Pancreas (tissue), 10 donors: ENCODE data around the gene IL34. TPM values are rescaled to one million over a fixed set of nuclear protein-coding genes. Genes with fewer than 3 reads are reported as not detected.
"Not testable (repeated sequence)": the region's sequence is repeated elsewhere in the genome, so short reads cannot be mapped to it uniquely, and the experiment has no call there.

Experiments used
- ATAC-seq, 4 donors: fragments of 200-7000 bp; cut with Tn5 transposase; one replicate each; pipeline versions ENCODE4 v1.8.0 to v1.9.1; 2020; ENCODE audit warnings: mild to moderate bottlenecking in 4 of 4, moderate library complexity in 4 of 4
- DNase-seq, 6 donors: peaks; one replicate each; pipeline ENCODE4 v3.0.0-alpha.2; 2020
- FAIRE-seq: peaks from 2 replicates; lab custom pipeline; 2012; peaks lifted over from hg19 to GRCh38; lab: Jason Lieb, UNC
- H3K27ac ChIP-seq, 4 donors: fragments of 200-600 bp; sonication (generic); 1 replicate in 3 of 4; 2 replicates in 1 of 4; pipeline versions ENCODE4 v1.5.0 to v1.8.0; 2020
- H3K27me3 ChIP-seq, 4 donors: fragments of 200-600 bp; one replicate each; pipeline ENCODE4 v1.8.0; 2021
- H3K36me3 ChIP-seq, 3 donors: fragments of 200-600 bp; sonication (generic) in 1 of 3; one replicate each; pipeline versions ENCODE4 v1.5.0 to v1.8.0; 2020 to 2021
- H3K4me1 ChIP-seq, 3 donors: fragments of 200-600 bp; one replicate each; pipeline ENCODE4 v1.8.0; 2021
- H3K4me3 ChIP-seq, 4 donors: fragments of 200-600 bp; sonication (generic) in 2 of 4; one replicate each; pipeline versions ENCODE4 v1.5.0 to v1.8.0; 2020 to 2021
- H3K9me3 ChIP-seq, 4 donors: fragments of 200-600 bp; one replicate each; pipeline ENCODE4 v1.8.0; 2021
- WGBS, 2 donors: extraction: QIAGEN DNeasy Blood & Tissue Kit; methylation state at CpG; one replicate each; pipeline ENCODE4 v1.1.7; 2013; 5-methylcytosine and 5-hydroxymethylcytosine counted together
- intact Hi-C, 3 donors: fragments of 100-400 bp; cut with DNase I; formaldehyde crosslinking; loops; one replicate each; pipeline versions ENCODE4 v1.11.1 to v1.14.2; 2022
- polyA plus RNA-seq, 2 donors: library from polyadenylated mRNA; stranded (reverse); fragments of 200-250 nt; gene quantifications; one replicate each; pipeline ENCODE4 v1.2.3, GENCODE V29; 2013
- total RNA-seq, 6 donors: library from RNA; stranded (reverse); fragmentation: NEBNext Ultra II Directional in 4 of 6; extraction: Animal tissue kit (Norgen Biotek cat#: 25700) in 4 of 6; gene quantifications; one replicate each; pipeline versions ENCODE4 v1.2.1 to v1.2.4, GENCODE V29; 2021 to 2023
- TF ChIP-seq, protein P1 (sequence below), 4 donors: fragments of 200-600 bp; sonication (generic) in 3 of 4; IDR thresholded peaks; one replicate each; pipeline versions ENCODE4 v1.5.0 to v1.8.0; 2021; ENCODE audit warnings: antibody characterized with exemption in 4 of 4
- donor health status: healthy with polysubstance abuse.
- donor health status: DM: no; HTN: no; CAD: no; lungs with moderate emphysema.
- donor health status: DM: no; HTN: no; CAD: no.
- donor health status: control.
- donor health status: control.
- donor health status: Bipolar disorder and iron deficiency.
- donor health status: DM: yes; HTN: yes; CAD: no.
- donor health status: DM: no; HTN: no; CAD: no.
- donor health status: DM: no; HTN: no; CAD: no.
- donor health status: DM: yes; HTN: yes; CAD: no.

The IL34 gene
- total and polyA plus RNA-seq, 8 donors, result 0.51 to 3.9 (median 1.7) TPM

DNA sequence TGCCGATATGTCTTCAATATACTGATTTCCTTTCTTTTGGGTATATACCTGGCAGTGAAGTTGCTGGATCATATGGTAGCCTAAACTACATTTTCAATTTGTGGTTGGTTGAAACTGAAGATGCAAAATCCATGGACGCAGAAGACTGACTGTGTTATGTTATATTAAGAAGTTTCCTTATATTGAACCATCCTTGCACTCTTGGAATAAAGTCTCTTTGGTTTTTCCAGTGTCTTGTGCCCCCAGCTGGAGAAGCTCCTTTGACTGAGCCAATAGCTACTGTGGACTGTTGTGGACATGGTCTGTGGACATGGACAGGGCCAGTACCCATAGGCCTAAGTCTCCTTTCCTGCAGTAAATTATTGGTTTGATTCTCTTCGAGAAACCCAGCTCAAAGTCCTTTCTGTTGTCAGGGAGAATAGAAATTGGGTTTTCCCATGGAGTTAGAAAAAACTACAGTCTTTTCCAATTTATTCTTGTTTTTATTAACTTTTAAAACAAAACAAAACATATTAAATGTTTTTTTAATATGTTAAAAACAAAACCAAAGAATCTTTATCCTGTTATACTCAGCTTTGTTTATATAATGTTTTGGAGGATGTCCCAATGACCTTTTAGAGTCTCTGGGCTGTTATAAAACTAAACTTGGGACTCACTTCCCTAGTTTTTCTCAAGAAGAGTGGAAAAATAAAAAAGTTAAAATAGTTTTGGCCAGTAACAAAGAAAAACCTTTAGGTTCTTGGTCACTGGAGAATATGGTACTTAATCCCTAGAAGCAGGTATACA is 15.2 kb upstream of the IL34 start:
- intact Hi-C loops, result no loop called here
- Histone ChIP-seq H3K4me3 (no peak overlapping the region), H3K9me3 (no peaks in the 10 kb centered on the region), H3K36me3 (no peaks in the 10 kb centered on the region), H3K27me3 (no peaks in the 10 kb centered on the region), H3K4me1 (no peaks in the 10 kb centered on the region), H3K27ac (no peak overlapping the region)
- WGBS, 2 donors, result 67 to 87% methylated on average over 3 of the region's 3 CpGs
- DNase-seq, result no peak
- no peak for ATAC-seq
- TF ChIP-seq, protein P1, sequence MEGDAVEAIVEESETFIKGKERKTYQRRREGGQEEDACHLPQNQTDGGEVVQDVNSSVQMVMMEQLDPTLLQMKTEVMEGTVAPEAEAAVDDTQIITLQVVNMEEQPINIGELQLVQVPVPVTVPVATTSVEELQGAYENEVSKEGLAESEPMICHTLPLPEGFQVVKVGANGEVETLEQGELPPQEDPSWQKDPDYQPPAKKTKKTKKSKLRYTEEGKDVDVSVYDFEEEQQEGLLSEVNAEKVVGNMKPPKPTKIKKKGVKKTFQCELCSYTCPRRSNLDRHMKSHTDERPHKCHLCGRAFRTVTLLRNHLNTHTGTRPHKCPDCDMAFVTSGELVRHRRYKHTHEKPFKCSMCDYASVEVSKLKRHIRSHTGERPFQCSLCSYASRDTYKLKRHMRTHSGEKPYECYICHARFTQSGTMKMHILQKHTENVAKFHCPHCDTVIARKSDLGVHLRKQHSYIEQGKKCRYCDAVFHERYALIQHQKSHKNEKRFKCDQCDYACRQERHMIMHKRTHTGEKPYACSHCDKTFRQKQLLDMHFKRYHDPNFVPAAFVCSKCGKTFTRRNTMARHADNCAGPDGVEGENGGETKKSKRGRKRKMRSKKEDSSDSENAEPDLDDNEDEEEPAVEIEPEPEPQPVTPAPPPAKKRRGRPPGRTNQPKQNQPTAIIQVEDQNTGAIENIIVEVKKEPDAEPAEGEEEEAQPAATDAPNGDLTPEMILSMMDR (IDR thresholded peaks at IDR 0.05), result no peak
- no peak for FAIRE-seq

DNA sequence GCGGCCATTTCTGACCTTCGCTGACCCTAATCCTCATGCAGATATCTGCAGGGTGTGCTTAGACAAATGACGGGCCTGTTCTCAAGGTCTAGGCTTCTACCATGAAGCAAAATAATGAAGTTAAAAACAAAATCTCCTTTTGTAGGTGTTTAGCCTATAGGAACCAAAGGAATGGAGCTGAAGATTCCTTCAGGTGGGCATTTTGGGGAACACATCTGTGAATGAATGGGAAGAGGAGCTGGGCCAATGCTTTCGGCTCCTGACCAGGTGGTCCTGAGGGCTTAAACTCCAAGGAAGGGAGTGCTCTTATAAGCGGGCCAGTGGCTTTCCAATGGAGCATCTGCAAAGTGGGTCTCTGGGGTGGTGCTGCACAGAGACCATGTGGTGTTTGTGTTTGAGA is 14.1 kb upstream of the IL34 start:
- no peak for DNase-seq
- no peaks in the 10 kb centered on the region for H3K4me1 ChIP-seq
- no peak overlapping the region for H3K4me3 ChIP-seq
- H3K9me3 ChIP-seq, result no peaks in the 10 kb centered on the region
- FAIRE-seq, result no peak
- 87 to 88% methylated on average over 5 of the region's 5 CpGs for WGBS, 2 donors
- H3K27me3 ChIP-seq, result no peaks in the 10 kb centered on the region
- TF ChIP-seq, protein P1 (IDR thresholded peaks at IDR 0.05), result no peak
- no peak for ATAC-seq
- no peaks in the 10 kb centered on the region for H3K36me3 ChIP-seq
- no peak overlapping the region for H3K27ac ChIP-seq
- intact Hi-C loops, result no loop called here

DNA sequence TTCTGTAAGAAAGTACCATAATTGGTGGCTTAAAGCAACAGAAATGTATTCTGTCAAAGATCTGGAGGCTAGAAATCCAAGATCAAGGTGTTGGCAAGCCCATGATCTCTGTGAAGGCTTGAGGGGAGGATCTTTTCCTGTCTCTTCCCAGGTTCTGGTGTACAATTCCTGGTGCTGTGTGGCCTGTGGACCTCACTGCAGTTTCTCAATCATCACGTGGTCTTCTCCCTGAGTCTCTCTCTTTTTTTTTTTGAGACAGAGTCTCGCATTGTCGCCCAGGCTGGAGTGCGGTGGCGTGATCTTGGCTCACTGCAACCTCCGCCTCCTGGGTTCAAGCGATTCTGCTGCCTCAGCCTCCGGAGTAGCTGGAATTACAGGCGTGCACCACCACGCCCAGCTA is 12.7 kb upstream of the IL34 start:
- H3K9me3 ChIP-seq, ATAC-seq, H3K36me3 ChIP-seq, H3K4me1 ChIP-seq, H3K27me3 ChIP-seq, DNase-seq, H3K27ac ChIP-seq, H3K4me3 ChIP-seq, FAIRE-seq, intact Hi-C loops: not testable (repeated sequence)
- WGBS, 2 donors, result 89 to 95% methylated on average over 10 of the region's 10 CpGs

DNA sequence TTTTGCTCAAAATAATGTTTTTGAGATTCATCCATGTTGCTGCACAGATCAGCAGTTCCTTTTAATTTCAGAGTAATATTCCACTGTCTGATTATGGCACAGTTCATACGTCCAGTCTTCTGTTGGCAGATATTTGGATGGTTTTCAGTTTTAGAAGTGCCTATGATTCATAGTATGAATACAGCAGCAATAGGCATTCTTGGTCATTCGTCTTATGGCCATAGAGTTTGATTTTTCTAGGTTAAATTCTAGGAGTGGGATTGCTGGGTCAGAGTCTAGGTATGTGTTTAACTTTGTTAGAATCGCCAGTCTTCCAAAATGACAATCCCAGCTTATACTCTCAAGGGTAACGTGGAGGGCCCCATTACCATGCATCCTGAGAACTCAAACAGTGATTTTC is 11.5 kb upstream of the IL34 start:
- ATAC-seq (no peak), FAIRE-seq (no peak), DNase-seq (no peak)
- 80 to 83% methylated on average over 4 of the region's 4 CpGs for WGBS, 2 donors
- H3K4me3 ChIP-seq, result no peak overlapping the region
- TF ChIP-seq, protein P1 (IDR thresholded peaks at IDR 0.05), result no peak
- no peaks in the 10 kb centered on the region for H3K9me3 ChIP-seq
- no peak overlapping the region for H3K27ac ChIP-seq
- intact Hi-C loops, result no loop called here
- H3K27me3 ChIP-seq, result no peaks in the 10 kb centered on the region
- no peaks in the 10 kb centered on the region for H3K4me1 ChIP-seq
- H3K36me3 ChIP-seq, result no peaks in the 10 kb centered on the region

DNA sequence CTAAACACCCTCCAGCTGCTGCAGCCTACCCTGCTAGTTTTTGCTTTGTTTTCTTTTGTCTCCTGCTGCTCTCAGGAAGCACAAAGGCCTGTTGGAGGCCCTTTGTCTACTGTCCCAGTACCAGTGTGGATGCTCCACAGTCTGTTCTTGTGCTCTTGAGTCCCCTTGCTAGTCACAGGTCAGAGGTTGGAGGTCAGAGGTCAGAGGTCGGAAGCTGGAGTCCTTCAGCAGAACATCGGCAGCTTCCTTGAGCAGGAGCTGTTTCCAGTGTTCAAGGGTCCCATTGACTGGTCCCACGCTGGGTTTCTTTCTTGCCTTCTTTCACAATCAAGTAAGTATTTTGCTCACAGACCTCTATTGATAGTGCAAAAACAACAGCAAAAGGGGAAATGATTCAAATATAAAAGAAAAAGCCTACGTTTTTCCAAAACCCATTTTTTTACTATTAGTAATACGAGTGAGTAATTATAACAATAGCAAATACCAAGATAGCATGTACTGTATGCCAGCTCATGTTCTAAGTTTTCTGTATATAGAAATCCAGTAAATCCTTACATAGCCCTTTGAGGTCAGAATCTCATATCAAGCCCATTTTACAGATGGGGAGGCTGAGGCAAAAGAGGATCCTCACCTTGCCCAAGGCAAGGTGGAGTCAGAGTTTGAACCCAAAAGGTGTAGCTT is 10.9 kb upstream of the IL34 start:
- TF ChIP-seq, protein P1 (IDR thresholded peaks at IDR 0.05), result no peak
- no peaks in the 10 kb centered on the region for H3K4me1 ChIP-seq
- no peak for ATAC-seq
- WGBS, 2 donors, result 75 to 79% methylated on average over 5 of the region's 5 CpGs
- no peaks in the 10 kb centered on the region for H3K36me3 ChIP-seq
- DNase-seq, result no peak
- H3K4me3 ChIP-seq, result no peak overlapping the region
- no peaks in the 10 kb centered on the region for H3K9me3 ChIP-seq
- H3K27ac ChIP-seq, result no peak overlapping the region
- FAIRE-seq, result no peak
- H3K27me3 ChIP-seq, result no peaks in the 10 kb centered on the region
- intact Hi-C loops, result no loop called here
